ENCODE measurements around the gene URB2. TPM values are rescaled to one million over a fixed set of nuclear protein-coding genes. Genes with fewer than 3 reads are reported as not detected.

The URB2 gene
- total RNA-seq (2012; rRNA removed): 14.9 and 16.0 TPM in 2 replicates

GRCh38 chr1:229625915-229626831 lies at the start of gene URB2, which contains the start of gene TAF5L:
Gene URB2 (plus strand): TSS chr1:229626247. CDS start chr1:229627634, 1,387 bp downstream.
Gene TAF5L (minus strand): TSS chr1:229626122. CDS start chr1:229614482, 11,640 bp downstream.
- Histone ChIP-seq H3K9me3 (replicated peaks; ENCODE audit: low read length) (no peaks in the 10 kb centered on the region), H3K27me3 (ENCODE audit: control insufficient read depth, insufficient read depth, low read length) (no peaks in the 10 kb centered on the region), H3K4me3 (ENCODE audit: low read length) (peak within 1 kb of the TSS; percentile 90), H3K9ac (ENCODE audit: low read depth, low read length) (peak within 1 kb of the TSS; percentile 92), H3K4me1 (ENCODE audit: control insufficient read depth, insufficient read depth, low read length) (peaks cover 37% of the 10 kb centered on the region), H3K36me3 (ENCODE audit: insufficient read depth, low read length) (no peaks in the 10 kb centered on the region), H3K4me2 (ENCODE audit: low read length) (peak within 1 kb of the TSS; percentile 93)

GRCh38 chr1:229578168-229579058 lies 47.6 kb upstream of the URB2 start:
- Histone ChIP-seq H3K4me1 (ENCODE audit: control insufficient read depth, insufficient read depth, low read length) (no peaks in the 10 kb centered on the region), H3K4me2 (ENCODE audit: low read length) (no peak overlapping the region), H3K27me3 (ENCODE audit: control insufficient read depth, insufficient read depth, low read length) (no peaks in the 10 kb centered on the region), H3K9me3 (replicated peaks; ENCODE audit: low read length) (no peaks in the 10 kb centered on the region), H3K4me3 (ENCODE audit: low read length) (no peak overlapping the region), H3K36me3 (ENCODE audit: insufficient read depth, low read length) (no peaks in the 10 kb centered on the region), H3K9ac (ENCODE audit: low read depth, low read length) (no peak overlapping the region)

- Histone ChIP-seq H3K4me3 (ENCODE audit: low read length) (no peak overlapping the region), H3K9ac (ENCODE audit: low read depth, low read length) (no peak overlapping the region), H3K4me1 (ENCODE audit: control insufficient read depth, insufficient read depth, low read length) (no peaks in the 10 kb centered on the region), H3K9me3 (replicated peaks; ENCODE audit: low read length) (no peaks in the 10 kb centered on the region), H3K4me2 (ENCODE audit: low read length) (peak overlapping the region; percentile 26), H3K36me3 (ENCODE audit: insufficient read depth, low read length) (no peaks in the 10 kb centered on the region), H3K27me3 (ENCODE audit: control insufficient read depth, insufficient read depth, low read length) (no peaks in the 10 kb centered on the region)
Observed at GRCh38 chr1:229579059-229579673, 46.9 kb upstream of the URB2 start.

- Histone ChIP-seq H3K9ac (ENCODE audit: low read depth, low read length) (no peak overlapping the region), H3K4me3 (ENCODE audit: low read length) (no peak overlapping the region), H3K4me2 (ENCODE audit: low read length) (no peak overlapping the region), H3K36me3 (ENCODE audit: insufficient read depth, low read length) (no peaks in the 10 kb centered on the region), H3K27me3 (ENCODE audit: control insufficient read depth, insufficient read depth, low read length) (no peaks in the 10 kb centered on the region), H3K9me3 (replicated peaks; ENCODE audit: low read length) (no peaks in the 10 kb centered on the region), H3K4me1 (ENCODE audit: control insufficient read depth, insufficient read depth, low read length) (no peaks in the 10 kb centered on the region)
Observed at GRCh38 chr1:229581485-229581884, 44.6 kb upstream of the URB2 start.

GRCh38 chr1:229582011-229582694 lies 43.9 kb upstream of the URB2 start:
- H3K36me3 ChIP-seq (ENCODE audit: insufficient read depth, low read length): no peaks in the 10 kb centered on the region
- no peak overlapping the region for H3K4me3 ChIP-seq (ENCODE audit: low read length)
- H3K9ac ChIP-seq (ENCODE audit: low read depth, low read length): no peak overlapping the region
- H3K9me3 ChIP-seq (replicated peaks; ENCODE audit: low read length): no peaks in the 10 kb centered on the region
- H3K4me1 ChIP-seq (ENCODE audit: control insufficient read depth, insufficient read depth, low read length): no peaks in the 10 kb centered on the region
- H3K27me3 ChIP-seq (ENCODE audit: control insufficient read depth, insufficient read depth, low read length): no peaks in the 10 kb centered on the region
- no peak overlapping the region for H3K4me2 ChIP-seq (ENCODE audit: low read length)

- Histone ChIP-seq H3K4me1 (ENCODE audit: control insufficient read depth, insufficient read depth, low read length) (no peaks in the 10 kb centered on the region), H3K9me3 (replicated peaks; ENCODE audit: low read length) (no peaks in the 10 kb centered on the region), H3K9ac (ENCODE audit: low read depth, low read length) (no peak overlapping the region), H3K27me3 (ENCODE audit: control insufficient read depth, insufficient read depth, low read length) (no peaks in the 10 kb centered on the region), H3K36me3 (ENCODE audit: insufficient read depth, low read length) (no peaks in the 10 kb centered on the region), H3K4me3 (ENCODE audit: low read length) (no peak overlapping the region), H3K4me2 (ENCODE audit: low read length) (no peak overlapping the region)
Observed at GRCh38 chr1:229582715-229583114, 43.3 kb upstream of the URB2 start.

GRCh38 chr1:229585338-229585737 lies 40.7 kb upstream of the URB2 start:
- Histone ChIP-seq H3K36me3 (ENCODE audit: insufficient read depth, low read length) (no peaks in the 10 kb centered on the region), H3K9ac (ENCODE audit: low read depth, low read length) (no peak overlapping the region), H3K27me3 (ENCODE audit: control insufficient read depth, insufficient read depth, low read length) (no peaks in the 10 kb centered on the region), H3K4me2 (ENCODE audit: low read length) (no peak overlapping the region), H3K4me3 (ENCODE audit: low read length) (no peak overlapping the region), H3K4me1 (ENCODE audit: control insufficient read depth, insufficient read depth, low read length) (no peaks in the 10 kb centered on the region), H3K9me3 (replicated peaks; ENCODE audit: low read length) (no peaks in the 10 kb centered on the region)

GRCh38 chr1:229590119-229590518 lies 35.9 kb upstream of the URB2 start:
- Histone ChIP-seq H3K4me3 (ENCODE audit: low read length) (no peak overlapping the region), H3K4me2 (ENCODE audit: low read length) (no peak overlapping the region), H3K36me3 (ENCODE audit: insufficient read depth, low read length) (peaks cover 16% of the 10 kb centered on the region), H3K9me3 (replicated peaks; ENCODE audit: low read length) (no peaks in the 10 kb centered on the region), H3K9ac (ENCODE audit: low read depth, low read length) (no peak overlapping the region), H3K27me3 (ENCODE audit: control insufficient read depth, insufficient read depth, low read length) (no peaks in the 10 kb centered on the region), H3K4me1 (ENCODE audit: control insufficient read depth, insufficient read depth, low read length) (no peaks in the 10 kb centered on the region)

GRCh38 chr1:229593800-229594199 lies 32.2 kb upstream of the URB2 start:
- Histone ChIP-seq H3K9me3 (replicated peaks; ENCODE audit: low read length) (no peaks in the 10 kb centered on the region), H3K9ac (ENCODE audit: low read depth, low read length) (no peak overlapping the region), H3K4me3 (ENCODE audit: low read length) (no peak overlapping the region), H3K36me3 (ENCODE audit: insufficient read depth, low read length) (peaks cover 21% of the 10 kb centered on the region), H3K4me2 (ENCODE audit: low read length) (no peak overlapping the region), H3K27me3 (ENCODE audit: control insufficient read depth, insufficient read depth, low read length) (no peaks in the 10 kb centered on the region), H3K4me1 (ENCODE audit: control insufficient read depth, insufficient read depth, low read length) (peaks cover 19% of the 10 kb centered on the region)

GRCh38 chr1:229594227-229595008 lies 31.6 kb upstream of the URB2 start:
- H3K36me3 ChIP-seq (ENCODE audit: insufficient read depth, low read length): peaks cover 21% of the 10 kb centered on the region
- no peaks in the 10 kb centered on the region for H3K27me3 ChIP-seq (ENCODE audit: control insufficient read depth, insufficient read depth, low read length)
- no peak overlapping the region for H3K9ac ChIP-seq (ENCODE audit: low read depth, low read length)
- no peak overlapping the region for H3K4me3 ChIP-seq (ENCODE audit: low read length)
- no peaks in the 10 kb centered on the region for H3K9me3 ChIP-seq (replicated peaks; ENCODE audit: low read length)
- no peak overlapping the region for H3K4me2 ChIP-seq (ENCODE audit: low read length)
- peaks cover 19% of the 10 kb centered on the region for H3K4me1 ChIP-seq (ENCODE audit: control insufficient read depth, insufficient read depth, low read length)
